IMR-90 (cell line): ENCODE results near the gene AUTS2. TPM values are rescaled to one million over a fixed set of nuclear protein-coding genes. Genes with fewer than 3 reads are reported as not detected.

ENCODE experiments used
- ATAC-seq: fragments of 200-7000 bp; cut with Tn5 transposase; 2 replicates; pipeline ENCODE4 v1.9.1; 2020; ENCODE audit warnings: low read depth, mild to moderate bottlenecking, moderate library complexity
- BruUV-seq: library from RNA; stranded (reverse); fragments of 400-500 nt; replicated peaks from 2 replicates; lab custom pipeline; 2021; lab: Mats Ljungman, UMichigan
- CTCF ChIA-PET: fragments of 300-600 bp; formaldehyde crosslinking; extraction: SDS; loops from one replicate; lab custom pipeline; 2021; ENCODE audit warnings: antibody characterized with exemption; lab: Yijun Ruan, JAX
- POLR2A ChIA-PET: fragments of 300-600 bp; sonication (Branson Sonifier 250); formaldehyde crosslinking; loops from one replicate; lab custom pipeline; 2022; ENCODE audit warnings: antibody characterized with exemption; ENCODE audit not compliant: unreplicated experiment; lab: Charles Lee
- DNase-seq: peaks from one replicate; pipeline ENCODE4 v3.0.0; 2013
- H2AFZ ChIP-seq: replicated peaks from 2 replicates; pipeline ENCODE3; 2013; ENCODE audit warnings: low read length, mild to moderate bottlenecking; ENCODE audit not compliant: poor library complexity
- H2AK5ac ChIP-seq: 2 replicates; pipeline ENCODE4 v1.6.1; 2013; ENCODE audit warnings: low read depth, low read length, inconsistent platforms
- H2AK9ac ChIP-seq: replicated peaks from 2 replicates; pipeline ENCODE3; 2013; ENCODE audit warnings: mild to moderate bottlenecking, low read depth, low read length, moderate library complexity; ENCODE audit not compliant: poor library complexity
- H2BK120ac ChIP-seq: 2 replicates; pipeline ENCODE4 v1.6.1; 2013; ENCODE audit warnings: low read depth, low read length, inconsistent platforms
- H2BK15ac ChIP-seq: 3 replicates; pipeline ENCODE4 v1.6.1; 2013; ENCODE audit warnings: low read depth, low read length, inconsistent platforms
- H2BK20ac ChIP-seq: 2 replicates; pipeline ENCODE4 v1.6.1; 2013; ENCODE audit warnings: low read depth, mild to moderate bottlenecking, inconsistent platforms, low read length, moderate library complexity
- H2BK5ac ChIP-seq: 2 replicates; pipeline ENCODE4 v1.6.1; 2013; ENCODE audit warnings: mild to moderate bottlenecking, low read depth, low read length, inconsistent platforms; ENCODE audit not compliant: poor library complexity, severe bottlenecking
- H3K14ac ChIP-seq: replicated peaks from 2 replicates; pipeline ENCODE4 v1.6.1; 2013; ENCODE audit warnings: low read depth, low read length, inconsistent platforms
- H3K18ac ChIP-seq: 2 replicates; pipeline ENCODE4 v1.6.1; 2013; ENCODE audit warnings: low read depth, low read length, control low read depth
- H3K23ac ChIP-seq: 2 replicates; pipeline ENCODE4 v1.6.1; 2013; ENCODE audit warnings: low read depth, low read length, inconsistent platforms
- H3K27ac ChIP-seq: 2 replicates; pipeline ENCODE4 v1.5.1; 2013; ENCODE audit warnings: mild to moderate bottlenecking, control low read depth, low read length; ENCODE audit not compliant: insufficient read depth
- H3K27me3 ChIP-seq: 2 replicates; pipeline ENCODE4 v1.6.1; 2013; ENCODE audit warnings: low read length; ENCODE audit not compliant: control insufficient read depth, insufficient read depth
- H3K36me3 ChIP-seq: 2 replicates; pipeline ENCODE4 v1.6.1; 2013; ENCODE audit warnings: low read length, mixed read lengths; ENCODE audit not compliant: control insufficient read depth, insufficient read depth
- H3K4ac ChIP-seq: 2 replicates; pipeline ENCODE4 v1.6.1; 2013; ENCODE audit warnings: low read depth, low read length, inconsistent platforms
- H3K4me1 ChIP-seq: 2 replicates; pipeline ENCODE4 v1.6.1; 2013; ENCODE audit warnings: low read length, mixed read lengths; ENCODE audit not compliant: control insufficient read depth, insufficient read depth
- H3K4me2 ChIP-seq: 2 replicates; pipeline ENCODE4 v1.6.1; 2013; ENCODE audit warnings: low read depth, mild to moderate bottlenecking, control low read depth, low read length, moderate library complexity
- H3K4me3 ChIP-seq: 2 replicates; pipeline ENCODE4 v1.5.1; 2013; ENCODE audit warnings: low read depth, mild to moderate bottlenecking, control low read depth, low read length, moderate library complexity; ENCODE audit not compliant: insufficient read depth
- H3K56ac ChIP-seq: 2 replicates; pipeline ENCODE4 v1.6.1; 2013; ENCODE audit warnings: low read length, inconsistent platforms; ENCODE audit not compliant: insufficient read depth; ENCODE audit errors: extremely low read depth
- H3K79me1 ChIP-seq, 2 experiments: 2 replicates each; pipeline ENCODE4 v1.6.1; 2013; ENCODE audit warnings: low read length in 2 of 2, inconsistent platforms in 1 of 2, low read depth in 1 of 2
- H3K9ac ChIP-seq: 2 replicates; pipeline ENCODE4 v1.6.1; 2013; ENCODE audit warnings: low read depth, low read length, control low read depth
- H3K9me1 ChIP-seq: 2 replicates; pipeline ENCODE4 v1.6.1; 2013; ENCODE audit warnings: low read length, inconsistent platforms; ENCODE audit not compliant: insufficient read depth
- H3K9me3 ChIP-seq: 2 replicates; pipeline ENCODE4 v1.6.1; 2013; ENCODE audit warnings: low read length; ENCODE audit not compliant: control insufficient read depth, insufficient read depth
- H4K20me1 ChIP-seq: 2 replicates; pipeline ENCODE4 v1.6.1; 2013; ENCODE audit warnings: low read length, inconsistent platforms; ENCODE audit not compliant: insufficient read depth
- H4K5ac ChIP-seq: 2 replicates; pipeline ENCODE4 v1.6.1; 2013; ENCODE audit warnings: mild to moderate bottlenecking, low read depth, low read length, control low read depth
- H4K8ac ChIP-seq, 2 experiments: 2 replicates each; pipeline ENCODE4 v1.6.1; 2013; ENCODE audit warnings: low read depth in 2 of 2, low read length in 2 of 2, control low read depth in 1 of 2, inconsistent platforms in 1 of 2
- H4K91ac ChIP-seq: 2 replicates; pipeline ENCODE4 v1.6.1; 2013; ENCODE audit warnings: low read depth, low read length, inconsistent platforms; ENCODE audit not compliant: insufficient read depth
- BHLHE40 ChIP-seq: fragments of 150-350 bp; IDR thresholded peaks from 2 replicates; pipeline ENCODE4 v1.6.1; 2016; ENCODE audit warnings: mild to moderate bottlenecking, low read depth, low read length
- CEBPB ChIP-seq: IDR thresholded peaks from 2 replicates; pipeline ENCODE4 v1.6.1; 2012; ENCODE audit warnings: low read depth, low read length, improper control_type of control experiment
- CHD1 ChIP-seq: IDR thresholded peaks from 2 replicates; pipeline ENCODE4 v1.6.1; 2012; ENCODE audit warnings: low read depth, low read length, improper control_type of control experiment
- CTCF ChIP-seq: conservative IDR thresholded peaks from 2 replicates; pipeline ENCODE4 v1.5.1; 2012; ENCODE audit warnings: mild to moderate bottlenecking, low read depth, low read length, improper control_type of control experiment
- ELK1 ChIP-seq: fragments of 150-350 bp; IDR thresholded peaks from 2 replicates; pipeline ENCODE4 v1.6.1; 2016; ENCODE audit warnings: low read depth, mild to moderate bottlenecking, low read length, moderate library complexity, borderline replicate concordance
- FOS ChIP-seq: fragments of 150-350 bp; IDR thresholded peaks from 2 replicates; pipeline ENCODE4 v1.6.1; 2016; ENCODE audit warnings: low read depth, low read length
- MAFK ChIP-seq: IDR thresholded peaks from 2 replicates; pipeline ENCODE4 v1.6.1; 2012; ENCODE audit warnings: low read depth, low read length, improper control_type of control experiment
- MAZ ChIP-seq: IDR thresholded peaks from 2 replicates; pipeline ENCODE4 v1.6.1; 2012; ENCODE audit warnings: low read depth, mild to moderate bottlenecking, low read length, improper control_type of control experiment, moderate library complexity, borderline replicate concordance
- MXI1 ChIP-seq: IDR thresholded peaks from 2 replicates; pipeline ENCODE4 v1.6.1; 2012; ENCODE audit warnings: low read depth, mild to moderate bottlenecking, low read length, moderate library complexity, borderline replicate concordance
- NFE2L2 ChIP-seq: fragments of 150-350 bp; IDR thresholded peaks from 2 replicates; pipeline ENCODE4 v1.6.1; 2016; ENCODE audit warnings: low read depth, mild to moderate bottlenecking, low read length
- POLR2A ChIP-seq: IDR thresholded peaks from 2 replicates; pipeline ENCODE4 v1.6.1; 2012; ENCODE audit warnings: mild to moderate bottlenecking, low read depth, low read length
- RAD21 ChIP-seq: IDR thresholded peaks from 2 replicates; pipeline ENCODE4 v1.6.1; 2012; ENCODE audit warnings: low read length, improper control_type of control experiment
- RCOR1 ChIP-seq: IDR thresholded peaks from 2 replicates; pipeline ENCODE4 v1.6.1; 2012; ENCODE audit warnings: mild to moderate bottlenecking, low read length, improper control_type of control experiment; ENCODE audit not compliant: insufficient replicate concordance
- RFX5 ChIP-seq: IDR thresholded peaks from 2 replicates; pipeline ENCODE4 v1.8.0; 2012; ENCODE audit warnings: low read depth, mild to moderate bottlenecking, low read length, moderate library complexity
- SMC3 ChIP-seq: fragments of 150-350 bp; IDR thresholded peaks from 2 replicates; pipeline ENCODE4 v1.6.1; 2016; ENCODE audit warnings: low read depth, mild to moderate bottlenecking, antibody characterized with exemption, low read length, moderate library complexity
- USF2 ChIP-seq: fragments of 150-350 bp; IDR thresholded peaks from 2 replicates; pipeline ENCODE4 v1.6.1; 2017; ENCODE audit warnings: mild to moderate bottlenecking, antibody characterized with exemption, low read length, low read depth
- WGBS, 2 experiments: methylation state at CpG; one replicate each; pipeline versions ENCODE4 v1.1.5 to v1.1.7; 2013; ENCODE audit warnings: missing lambda C conversion rate in 2 of 2; ENCODE audit not compliant: insufficient read length in 1 of 2; ENCODE audit errors: extremely low coverage in 2 of 2; 5-methylcytosine and 5-hydroxymethylcytosine counted together
- dilution Hi-C: fragments of 300-500 bp; cut with HindIII; formaldehyde crosslinking; loops from one replicate; pipeline ENCODE4 v1.14.3; 2018; ENCODE audit warnings: low sequenced_read_pairs; ENCODE audit not compliant: unreplicated experiment
- in situ Hi-C: fragments of 300-500 bp; cut with MboI; formaldehyde crosslinking; loops from 3 replicates; pipeline ENCODE4 v1.14.3; 2019; ENCODE audit warnings: low sequenced_read_pairs, inconsistent platforms, mixed read lengths
- intact Hi-C: fragments of 100-400 bp; cut with micrococcal nuclease; formaldehyde crosslinking; loops from 2 replicates; pipeline ENCODE4 v1.10.0; 2022
- polyA plus RNA-seq, 3 experiments: library from polyadenylated mRNA; depleted of rRNA; stranded (reverse); fragments of >200 nt; gene quantifications; 2 replicates each; pipeline ENCODE4 v1.2.3, GENCODE V29; 2012; ENCODE audit warnings: low replicate concordance in 1 of 3
- total RNA-seq: library from RNA; depleted of rRNA; stranded (reverse); fragments of >200 nt; gene quantifications from 2 replicates; pipeline ENCODE4 v1.2.3, GENCODE V29; 2012

Gene AUTS2
- total and polyA plus RNA-seq, 2 of the 4 experiments (the other 2 are of a cell fraction) = 0.90 to 3.0 TPM

GRCh38 chr7:70497793-70498192 lies 899.5 kb downstream of the AUTS2 start:
- ChIA-PET POLR2A (no interaction called here), CTCF (no interaction called here)
- no peak overlapping the region for H2AK5ac ChIP-seq
- H4K5ac ChIP-seq = no peak overlapping the region
- H3K18ac ChIP-seq = no peak overlapping the region
- no TSS peak for BruUV-seq
- H2BK5ac ChIP-seq = no peak overlapping the region
- H3K27ac ChIP-seq = no peak overlapping the region
- in situ Hi-C loops = no loop called here
- no peak for ATAC-seq
- no peaks in the 10 kb centered on the region; the same call in 1 of the 2 replicates for H3K9me3 ChIP-seq
- H4K20me1 ChIP-seq = no peaks in the 10 kb centered on the region
- H3K9ac ChIP-seq = no peak overlapping the region
- no peak overlapping the region for H3K4me3 ChIP-seq
- no peak overlapping the region for H2BK120ac ChIP-seq
- no peak overlapping the region for H3K23ac ChIP-seq
- H3K4ac ChIP-seq = no peak overlapping the region
- H3K56ac ChIP-seq = no peak overlapping the region
- no peak overlapping the region for H3K14ac ChIP-seq
- H2AK9ac ChIP-seq = no peak overlapping the region
- H3K4me1 ChIP-seq = no peaks in the 10 kb centered on the region
- H2AFZ ChIP-seq = no peak overlapping the region
- no peak overlapping the region for H2BK20ac ChIP-seq
- no CpG with 5 or more reads among the region's 2 CpGs for WGBS, 2 experiments
- no peaks in the 10 kb centered on the region for H3K36me3 ChIP-seq
- DNase-seq = no peak
- dilution Hi-C loops = no loop called here
- H2BK15ac ChIP-seq = no peak overlapping the region
- H3K9me1 ChIP-seq = no peaks in the 10 kb centered on the region
- intact Hi-C loops = no loop called here
- H4K8ac ChIP-seq = no peak overlapping the region
- no peaks in the 10 kb centered on the region for H3K27me3 ChIP-seq
- no peaks in the 10 kb centered on the region for H3K79me1 ChIP-seq
- no peak overlapping the region for H4K91ac ChIP-seq
- no peak overlapping the region for H3K4me2 ChIP-seq
- no peak for TF ChIP-seq FOS
- TF ChIP-seq CTCF = no peak
- TF ChIP-seq RCOR1 = no peak
- TF ChIP-seq RAD21 = no peak
- no peak for TF ChIP-seq RFX5
- no peak for TF ChIP-seq MAFK
- TF ChIP-seq CEBPB = no peak
- no peak for TF ChIP-seq MXI1
- TF ChIP-seq MAZ = no peak
- no peak for TF ChIP-seq SMC3
- no peak for TF ChIP-seq ELK1
- TF ChIP-seq NFE2L2 = no peak
- no peak for TF ChIP-seq POLR2A
- no peak for TF ChIP-seq BHLHE40
- no peak for TF ChIP-seq USF2
- no peak for TF ChIP-seq CHD1
